ENCODE measurements around the gene CYBC1.

The CYBC1 gene

GRCh38 chr17:82479602-82480001 is 29.1 kb upstream of the CYBC1 start:
- DNase-seq (ENCODE audit: low spot score): no peak
- TF ChIP-seq CTCF (IDR thresholded peaks at IDR 0.05; ENCODE audit: borderline replicate concordance, control extremely low read depth, extremely low read depth, insufficient read depth, missing control alignments): no peak
- in situ Hi-C loops (cut with MboI; ENCODE audit: low sequenced_read_pairs, unreplicated experiment): no loop called here

- in situ Hi-C loops (cut with MboI; ENCODE audit: low sequenced_read_pairs, unreplicated experiment): no loop called here
- no peak for TF ChIP-seq CTCF (IDR thresholded peaks at IDR 0.05; ENCODE audit: borderline replicate concordance, control extremely low read depth, extremely low read depth, insufficient read depth, missing control alignments)
- DNase-seq (ENCODE audit: low spot score): no peak
Measured at GRCh38 chr17:82477934-82478333, 27.4 kb upstream of the CYBC1 start.

- no peak for DNase-seq (ENCODE audit: low spot score)
- in situ Hi-C loops (cut with MboI; ENCODE audit: low sequenced_read_pairs, unreplicated experiment): no loop called here
- TF ChIP-seq CTCF (IDR thresholded peaks at IDR 0.05; ENCODE audit: borderline replicate concordance, control extremely low read depth, extremely low read depth, insufficient read depth, missing control alignments): no peak
Measured at GRCh38 chr17:82475458-82475857, 24.9 kb upstream of the CYBC1 start.

GRCh38 chr17:82474223-82475010 is 23.9 kb upstream of the CYBC1 start:
- no peak for DNase-seq (ENCODE audit: low spot score)
- in situ Hi-C loops (cut with MboI; ENCODE audit: low sequenced_read_pairs, unreplicated experiment): no loop called here
- no peak for TF ChIP-seq CTCF (IDR thresholded peaks at IDR 0.05; ENCODE audit: borderline replicate concordance, control extremely low read depth, extremely low read depth, insufficient read depth, missing control alignments)

GRCh38 chr17:82470065-82470464 is 19.5 kb upstream of the CYBC1 start:
- no peak for TF ChIP-seq CTCF (IDR thresholded peaks at IDR 0.05; ENCODE audit: borderline replicate concordance, control extremely low read depth, extremely low read depth, insufficient read depth, missing control alignments)
- DNase-seq (ENCODE audit: low spot score): no peak
- in situ Hi-C loops (cut with MboI; ENCODE audit: low sequenced_read_pairs, unreplicated experiment): no loop called here

GRCh38 chr17:82468692-82469091 is 18.1 kb upstream of the CYBC1 start:
- no peak for DNase-seq (ENCODE audit: low spot score)
- TF ChIP-seq CTCF (IDR thresholded peaks at IDR 0.05; ENCODE audit: borderline replicate concordance, control extremely low read depth, extremely low read depth, insufficient read depth, missing control alignments): no peak
- in situ Hi-C loops (cut with MboI; ENCODE audit: low sequenced_read_pairs, unreplicated experiment): no loop called here

Data from GM13976 (cell line).